Endometrial microvascular endothelial cells (primary cell): ENCODE measurements around the gene AQP2. TPM values are rescaled to one million over a fixed set of nuclear protein-coding genes. Genes with fewer than 3 reads are reported as not detected.

Experiments used
- in situ Hi-C: cut with HindIII; loops from 2 replicates; pipeline ENCODE4 v1.10.0; 2017; ENCODE audit warnings: low sequenced_read_pairs, low pct_unique_long_range_greater_than_20kb; ENCODE audit errors: inconsistent ontology term
- total RNA-seq: library from RNA; depleted of rRNA; stranded (reverse); fragments of >200 nt; gene quantifications from one replicate; pipeline ENCODE4 v1.2.3, GENCODE V29; 2015; ENCODE audit errors: inconsistent ontology term

The AQP2 gene
- total RNA-seq, 1 donor from 2014 or later, result not detected

DNA sequence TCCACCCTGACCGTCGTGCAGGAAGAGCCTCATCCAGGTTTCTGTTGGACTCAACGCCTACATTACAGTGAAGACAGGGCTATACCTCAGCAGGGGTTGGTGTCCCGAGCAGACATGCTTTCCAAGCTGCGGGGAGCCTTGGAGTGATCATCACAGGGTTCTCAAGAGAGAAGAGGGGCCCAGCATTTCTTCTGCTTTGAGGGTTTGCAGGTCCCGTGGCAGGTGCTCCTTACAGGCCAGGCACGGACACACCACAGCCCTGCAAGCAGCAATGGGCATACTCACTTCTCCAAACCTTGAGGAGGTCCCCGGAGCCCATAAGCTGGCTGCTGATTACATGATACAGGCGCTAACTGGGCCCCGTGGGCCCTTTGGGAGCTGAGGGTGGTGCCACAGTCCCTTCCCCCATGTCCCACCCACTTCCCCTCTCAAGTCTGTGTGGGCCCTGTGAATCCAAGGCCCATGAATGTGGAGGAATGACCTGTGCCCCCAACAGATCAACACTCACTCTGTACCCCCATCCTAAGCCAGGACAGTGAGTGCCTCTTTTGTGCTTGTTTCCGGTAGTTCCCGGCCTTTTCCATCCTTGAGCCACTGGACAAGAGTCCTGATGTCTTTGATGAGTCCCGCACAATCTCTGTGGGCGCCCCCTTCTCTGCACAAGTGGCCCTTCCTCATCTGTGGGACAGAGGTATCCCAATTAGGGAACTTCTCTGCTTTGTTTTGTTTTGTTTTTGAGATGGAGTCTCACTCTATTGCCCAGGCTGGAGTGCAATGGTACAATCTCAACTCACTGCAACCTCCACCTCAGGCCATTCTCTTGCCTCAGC is 1.1 kb downstream of the AQP2 start:
- in situ Hi-C loops, result no loop called here

DNA sequence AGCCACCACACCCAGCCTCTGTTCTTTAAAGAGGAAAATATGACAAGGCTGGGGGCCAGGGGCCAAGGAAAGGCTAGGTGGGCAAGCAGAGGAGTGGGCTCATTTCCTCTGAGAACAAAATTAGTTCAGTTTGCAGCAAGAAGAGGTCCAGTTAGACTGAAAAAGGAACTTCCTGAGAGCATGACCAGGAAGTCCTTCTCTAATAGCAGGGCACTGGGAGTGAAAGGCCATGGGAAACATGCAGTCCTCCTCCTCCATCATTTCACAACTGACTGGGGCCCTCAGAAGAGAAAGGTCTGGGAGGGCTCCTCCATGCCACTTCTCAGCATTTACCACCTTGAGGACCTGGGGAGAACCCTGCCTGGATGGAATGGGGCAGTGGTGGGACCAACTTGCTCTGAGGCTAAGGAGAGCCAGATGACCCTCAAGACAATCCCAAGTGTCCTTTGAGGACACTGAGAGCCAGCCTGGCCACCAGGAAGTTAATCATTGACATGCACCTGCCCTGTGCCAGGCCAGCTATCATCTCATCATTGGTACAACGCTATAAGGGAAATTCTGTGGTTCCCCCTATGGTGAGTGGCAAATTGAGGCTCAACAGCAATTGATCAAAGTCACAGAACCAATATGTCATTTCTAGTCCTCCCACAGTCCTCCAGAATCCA is 2.0 kb downstream of the AQP2 start:
- in situ Hi-C loops, result no loop called here

DNA sequence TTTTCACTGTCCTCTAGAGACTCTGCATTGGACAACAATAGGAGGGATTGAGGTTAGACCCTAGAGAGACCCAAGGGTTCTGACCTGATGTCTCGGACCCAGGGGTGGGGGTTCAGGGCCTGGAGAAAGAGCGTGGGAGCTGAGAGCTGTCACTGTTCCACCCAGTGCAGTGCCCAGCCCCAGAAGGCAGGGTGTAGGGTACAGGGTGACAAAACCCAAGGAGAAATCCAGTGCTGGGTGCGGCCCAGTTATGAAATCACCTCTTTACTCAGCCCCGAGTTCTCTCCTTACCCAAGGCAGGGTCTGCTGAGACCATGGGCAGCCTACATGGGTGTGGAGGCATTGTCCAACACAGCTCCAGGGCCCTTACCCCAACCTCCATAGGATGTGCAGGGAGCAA is 2.6 kb downstream of the AQP2 start:
- in situ Hi-C loops, result no loop called here

DNA sequence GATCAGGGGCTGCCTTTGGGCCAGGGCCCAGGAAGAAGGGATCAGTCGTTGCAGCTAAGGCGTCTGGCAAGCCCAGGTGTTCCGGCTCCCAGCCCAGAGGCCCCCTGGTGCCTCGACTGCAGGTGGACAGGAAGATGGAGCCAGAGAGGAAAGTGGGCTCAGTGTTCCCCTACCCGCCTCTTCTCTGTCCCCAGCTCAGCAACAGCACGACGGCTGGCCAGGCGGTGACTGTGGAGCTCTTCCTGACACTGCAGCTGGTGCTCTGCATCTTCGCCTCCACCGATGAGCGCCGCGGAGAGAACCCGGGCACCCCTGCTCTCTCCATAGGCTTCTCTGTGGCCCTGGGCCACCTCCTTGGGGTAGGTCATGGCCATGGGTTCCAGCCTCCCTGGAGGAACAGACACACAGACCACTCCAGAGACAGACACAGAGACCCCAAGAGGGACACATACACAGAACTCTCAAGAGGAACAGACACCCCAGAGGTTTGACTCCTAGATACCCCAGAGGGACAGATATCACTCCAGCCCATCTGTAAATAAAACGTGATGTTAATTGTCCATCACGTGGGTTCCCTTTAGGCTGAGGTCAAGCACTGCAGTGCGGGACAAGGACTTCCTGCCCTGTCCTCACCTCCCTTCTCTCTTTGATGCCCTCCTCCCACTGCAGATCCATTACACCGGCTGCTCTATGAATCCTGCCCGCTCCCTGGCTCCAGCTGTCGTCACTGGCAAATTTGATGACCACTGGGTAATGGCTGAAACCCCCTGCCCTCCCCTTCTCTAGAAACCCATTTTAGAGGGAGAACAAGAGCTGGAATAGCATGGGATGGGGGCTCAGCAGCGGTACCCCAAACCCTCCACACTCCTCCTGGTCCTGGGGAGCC is 3.7 kb downstream of the AQP2 start:
- in situ Hi-C loops, result no loop called here

GRCh38 chr12:49954863-49955830 is 4.6 kb downstream of the AQP2 start:
- in situ Hi-C loops, result no loop called here

DNA sequence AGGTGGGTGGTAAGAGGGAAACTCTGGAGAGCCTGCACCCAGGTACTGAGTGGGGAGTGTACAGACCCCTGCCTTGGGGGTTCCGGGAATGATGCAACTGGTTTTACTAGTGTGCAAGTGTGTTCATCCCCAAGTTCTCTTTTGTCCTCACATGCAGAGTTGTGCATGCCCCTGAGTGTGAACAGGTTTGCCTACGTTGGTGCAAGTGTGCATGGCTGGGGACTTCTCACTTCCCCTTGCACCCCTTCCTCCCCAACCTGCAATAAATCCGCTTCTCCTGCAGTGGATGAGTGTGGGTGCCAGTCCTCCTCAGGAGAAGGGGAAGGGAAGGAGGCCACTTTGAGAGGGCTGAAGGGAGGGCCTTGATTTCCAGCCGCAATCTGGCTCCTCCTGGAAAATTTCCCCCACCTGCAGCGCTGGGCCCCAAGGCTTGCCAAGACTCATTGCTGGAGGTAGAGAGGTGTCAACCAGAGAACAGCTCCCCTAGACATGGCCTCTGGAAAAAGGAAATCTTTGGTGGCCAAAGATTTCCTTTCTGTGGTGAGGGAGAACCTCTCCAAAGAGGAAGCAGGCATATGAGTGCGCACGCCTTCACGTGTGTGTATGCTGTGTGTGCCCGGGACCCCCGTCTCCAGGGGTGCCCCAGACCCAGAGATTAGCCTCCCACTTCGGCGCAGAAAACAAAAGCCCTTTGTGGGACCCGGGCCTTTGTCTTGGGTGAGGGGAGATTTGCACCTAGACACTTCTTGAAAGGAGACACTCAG is 5.5 kb downstream of the AQP2 start:
- in situ Hi-C loops, result no loop called here

GRCh38 chr12:49956663-49957569 is 6.4 kb downstream of the AQP2 start:
- in situ Hi-C loops, result no loop called here

DNA sequence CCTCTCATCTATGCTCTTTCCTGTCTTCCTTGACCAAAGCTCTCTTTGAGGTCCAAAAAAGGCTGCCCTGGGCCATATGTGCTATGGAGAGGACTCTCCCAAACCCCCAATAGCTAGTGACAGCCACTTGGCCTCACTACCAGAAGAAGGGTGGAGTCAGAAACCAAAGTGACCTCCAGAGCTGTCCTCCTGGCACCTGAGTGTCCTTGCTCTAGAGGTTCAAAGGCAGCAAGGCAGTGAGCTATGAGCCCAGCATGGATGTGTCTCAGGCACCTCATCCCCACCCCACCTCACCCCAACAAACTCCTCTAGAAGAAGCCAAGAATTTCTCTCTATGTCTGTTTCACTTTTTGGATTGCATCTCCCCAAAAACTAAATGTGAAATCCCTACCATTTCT is 7.0 kb downstream of the AQP2 start:
- in situ Hi-C loops, result no loop called here

GRCh38 chr12:49959685-49960473 is 9.3 kb downstream of the AQP2 start:
- in situ Hi-C loops, result loop anchor here (10.0 kb wide), 1 partner anchor 105 kb away; no protein-coding TSS in a partner anchor

DNA sequence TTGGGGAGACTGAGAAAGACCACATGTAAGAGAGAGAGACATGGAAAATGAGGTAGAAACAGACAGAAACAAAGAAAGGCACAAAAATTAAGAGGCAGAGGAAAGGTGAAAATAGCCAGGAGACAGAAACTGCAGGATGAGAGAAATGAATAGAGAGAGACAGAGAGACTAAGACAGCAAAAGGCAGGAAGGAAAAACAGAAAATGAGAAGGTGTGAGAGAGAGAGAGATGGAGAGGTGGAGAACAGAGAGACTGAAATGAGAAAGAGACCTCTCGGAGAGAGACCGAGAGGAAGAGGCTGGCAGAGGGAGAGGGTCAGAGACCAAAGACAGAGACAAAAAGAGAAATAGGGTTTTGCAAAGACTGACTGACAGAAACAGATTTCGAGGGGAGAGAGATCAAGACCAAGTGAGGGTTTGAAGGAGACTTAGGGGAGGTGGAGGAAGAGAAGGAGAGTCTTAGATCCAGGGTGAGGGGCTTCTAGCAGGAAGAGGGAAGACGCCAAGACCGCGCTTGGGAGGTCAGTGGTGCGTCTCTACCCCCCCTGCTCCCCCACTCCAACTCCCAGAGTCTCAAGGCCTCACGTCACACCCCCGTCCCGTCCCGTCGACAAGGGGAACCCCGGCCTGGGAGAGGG is 10.1 kb downstream of the AQP2 start:
- in situ Hi-C loops, result loop anchor here (10.0 kb wide), 1 partner anchor 104 kb away; no protein-coding TSS in a partner anchor

GRCh38 chr12:49961111-49961922 is 10.8 kb downstream of the AQP2 start, which contains the start of gene AQP5:
Gene AQP5, plus strand, starts transcription at chr12:49961872. Its CDS starts 146 bp downstream, at chr12:49962018.
- in situ Hi-C loops, result loop anchor here (10.0 kb wide), 1 partner anchor 103 kb away; no protein-coding TSS in a partner anchor

- in situ Hi-C loops, result loop anchor here (10.0 kb wide), 1 partner anchor 103 kb away; no protein-coding TSS in a partner anchor
Observed at GRCh38 chr12:49961993-49962764, 11.6 kb downstream of the AQP2 start.

- in situ Hi-C loops, result loop anchor here (10.0 kb wide), 1 partner anchor 102 kb away; no protein-coding TSS in a partner anchor
Observed at GRCh38 chr12:49962861-49963765, 12.6 kb downstream of the AQP2 start.
